Nephron progenitor cell (in vitro differentiated cells): ENCODE measurements around the gene CACNA2D4.

Experiments used
- DNase-seq: peaks from one replicate; pipeline ENCODE4 v3.0.0; 2021
- H3K27ac Mint-ChIP-seq: 2 replicates; pipeline ENCODE4 v1.8.0; 2021; ENCODE audit warnings: mild to moderate bottlenecking, moderate library complexity, mixed read lengths
- H3K27me3 Mint-ChIP-seq: 2 replicates; pipeline ENCODE4 v1.8.0; 2021; ENCODE audit warnings: mild to moderate bottlenecking, low read depth, mixed read lengths; ENCODE audit not compliant: poor library complexity
- H3K36me3 Mint-ChIP-seq: 2 replicates; pipeline ENCODE4 v1.8.0; 2021; ENCODE audit warnings: low read depth, mixed read lengths
- H3K4me1 Mint-ChIP-seq: 2 replicates; pipeline ENCODE4 v1.8.0; 2021; ENCODE audit warnings: mixed read lengths
- H3K4me3 Mint-ChIP-seq: 2 replicates; pipeline ENCODE4 v1.8.0; 2021; ENCODE audit warnings: mild to moderate bottlenecking, moderate library complexity, mixed read lengths
- H3K9me3 Mint-ChIP-seq: 2 replicates; pipeline ENCODE4 v1.8.0; 2021; ENCODE audit warnings: mild to moderate bottlenecking, moderate library complexity, mixed read lengths
- CTCF ChIP-seq: fragments of 200-600 bp; sonication (generic); IDR thresholded peaks from 2 replicates; pipeline ENCODE4 v1.5.0; 2021; ENCODE audit warnings: antibody characterized with exemption

The CACNA2D4 gene

GRCh38 chr12:1806301-1807086 lies 112.0 kb downstream of the CACNA2D4 start:
- peaks cover 50% of the 10 kb centered on the region for H3K4me1 Mint-ChIP-seq

DNA sequence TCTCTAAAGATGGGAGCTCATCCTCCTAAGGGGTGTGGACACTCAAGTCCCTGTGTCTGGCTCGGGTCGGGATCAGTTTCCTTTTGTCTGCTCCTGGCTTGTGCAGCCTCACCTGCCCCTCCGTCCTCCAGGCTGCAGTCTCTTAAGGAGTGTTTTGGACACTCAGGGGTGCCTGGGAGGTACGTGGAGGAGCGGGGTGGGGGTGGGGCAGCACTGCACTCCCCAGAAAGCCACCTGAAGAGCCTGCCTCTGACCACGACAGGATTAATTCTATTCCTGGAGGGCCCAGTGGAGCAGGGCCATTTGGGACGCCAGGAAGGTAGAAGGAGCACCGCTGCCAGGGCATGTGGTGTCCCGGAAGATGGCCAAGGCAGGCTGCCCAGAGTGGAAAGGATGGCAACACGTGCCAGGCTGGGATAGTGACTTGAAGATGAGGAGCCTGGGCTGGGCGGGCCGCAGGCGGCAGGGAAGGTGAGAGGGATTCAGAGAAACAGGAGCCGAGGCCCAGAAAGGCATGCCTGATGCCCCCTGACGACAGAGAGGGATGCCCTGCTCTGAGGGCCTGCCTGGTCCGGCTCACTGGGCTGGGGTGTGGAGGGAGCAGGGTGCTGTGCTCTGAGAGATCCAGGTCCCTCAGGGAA lies 112.9 kb downstream of the CACNA2D4 start:
- peaks cover 20% of the 10 kb centered on the region for H3K27me3 Mint-ChIP-seq
- DNase-seq: no peak
- TF ChIP-seq CTCF: no peak
- peaks cover 54% of the 10 kb centered on the region for H3K4me1 Mint-ChIP-seq
- H3K4me3 Mint-ChIP-seq: no peak overlapping the region
- no peaks in the 10 kb centered on the region for H3K36me3 Mint-ChIP-seq
- H3K9me3 Mint-ChIP-seq: no peaks in the 10 kb centered on the region
- H3K27ac Mint-ChIP-seq: peak overlapping the region; percentile 82

More at GRCh38 chr12:1806301-1807086, 112.0 kb downstream of the CACNA2D4 start:
- Mint-ChIP-seq H3K27me3 (peaks cover 19% of the 10 kb centered on the region), H3K9me3 (no peaks in the 10 kb centered on the region), H3K27ac (no peak overlapping the region), H3K4me3 (no peak overlapping the region), H3K36me3 (no peaks in the 10 kb centered on the region)
- no peak for DNase-seq
- no peak for TF ChIP-seq CTCF

DNA sequence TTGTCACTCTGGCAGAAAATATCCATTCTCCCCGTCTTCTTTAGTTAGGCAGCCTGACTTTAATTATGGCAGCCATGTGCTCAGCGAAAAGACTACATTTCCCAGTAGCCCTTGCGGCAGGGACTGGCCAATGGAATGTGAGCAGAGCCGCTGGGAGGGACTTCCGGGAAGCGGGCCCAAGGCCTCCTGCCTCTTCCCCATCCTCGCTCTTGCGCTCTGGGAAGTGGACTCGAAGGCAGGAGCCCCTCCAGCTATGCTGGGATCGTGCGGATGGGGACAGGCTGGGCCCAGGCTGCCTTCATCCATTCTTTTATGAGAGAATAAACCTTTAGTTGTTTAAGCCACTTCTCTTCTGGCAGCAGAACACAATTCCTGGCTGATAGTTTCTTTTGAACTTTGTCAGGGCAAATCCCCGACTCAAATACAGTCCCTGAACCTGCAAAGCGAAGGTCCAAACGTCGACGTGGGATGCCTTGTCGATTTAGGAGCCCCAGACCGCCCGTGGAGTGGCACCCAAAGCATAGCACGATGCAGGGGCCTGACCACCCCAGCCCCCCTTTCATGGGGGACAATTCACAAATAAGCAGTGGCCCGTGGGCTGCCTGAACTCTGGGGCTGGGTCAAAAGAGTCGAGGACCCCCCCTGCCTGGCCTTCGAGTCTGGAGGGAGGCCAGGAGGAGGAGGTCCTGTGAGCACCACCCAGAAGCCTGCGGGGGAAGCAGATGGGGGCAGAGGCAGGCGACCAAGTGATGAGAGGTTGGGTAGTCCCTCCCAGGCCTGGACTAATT lies 113.7 kb downstream of the CACNA2D4 start:
- H3K4me1 Mint-ChIP-seq: peaks cover 48% of the 10 kb centered on the region
- no peaks in the 10 kb centered on the region for H3K9me3 Mint-ChIP-seq
- no peak for TF ChIP-seq CTCF
- no peaks in the 10 kb centered on the region for H3K36me3 Mint-ChIP-seq
- H3K27ac Mint-ChIP-seq: no peak overlapping the region
- no peak overlapping the region for H3K4me3 Mint-ChIP-seq
- DNase-seq: peak; percentile 83
- peaks cover 20% of the 10 kb centered on the region for H3K27me3 Mint-ChIP-seq

GRCh38 chr12:1803736-1804135 lies 114.7 kb downstream of the CACNA2D4 start:
- Mint-ChIP-seq H3K9me3 (no peaks in the 10 kb centered on the region), H3K27me3 (peaks cover 22% of the 10 kb centered on the region), H3K36me3 (no peaks in the 10 kb centered on the region), H3K4me3 (no peak overlapping the region), H3K27ac (no peak overlapping the region), H3K4me1 (peaks cover 39% of the 10 kb centered on the region)
- no peak for TF ChIP-seq CTCF
- no peak for DNase-seq

DNA sequence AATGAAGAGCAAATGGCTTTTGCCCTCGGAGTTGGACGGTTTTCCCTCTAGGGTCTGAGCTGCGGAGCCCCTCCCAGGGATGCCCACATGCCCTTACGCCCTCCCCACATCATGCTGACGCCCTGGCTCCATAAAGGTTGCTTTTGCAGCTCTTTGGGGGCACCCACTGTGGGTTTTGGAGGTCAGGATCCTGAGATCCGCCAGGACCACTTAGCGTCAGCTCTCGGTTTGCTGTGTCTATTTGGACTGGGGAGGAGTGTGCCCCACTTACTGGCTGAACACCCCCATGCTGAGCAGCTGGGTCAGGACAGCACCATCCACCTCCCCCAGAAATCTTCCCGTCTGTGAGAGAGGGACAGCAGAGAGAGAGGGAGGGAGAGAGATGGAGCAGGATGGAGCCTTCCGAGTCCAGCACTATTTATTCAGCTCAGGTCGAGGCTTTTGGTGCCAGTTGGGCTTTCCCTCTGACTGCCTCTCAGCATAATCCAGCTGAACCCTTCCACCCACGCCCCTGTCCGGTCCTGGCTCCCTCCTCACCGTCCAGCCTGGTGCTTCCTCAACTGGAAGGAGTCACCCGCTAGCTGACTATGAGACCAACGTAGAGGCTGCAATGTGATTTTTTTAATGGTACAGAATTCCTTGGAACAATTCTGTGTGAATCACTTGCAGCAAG lies 117.0 kb downstream of the CACNA2D4 start:
- peaks cover 22% of the 10 kb centered on the region for H3K27me3 Mint-ChIP-seq
- no peak for TF ChIP-seq CTCF
- no peaks in the 10 kb centered on the region for H3K36me3 Mint-ChIP-seq
- H3K9me3 Mint-ChIP-seq: no peaks in the 10 kb centered on the region
- no peak for DNase-seq
- H3K4me1 Mint-ChIP-seq: peaks cover 32% of the 10 kb centered on the region
- no peak overlapping the region for H3K27ac Mint-ChIP-seq
- no peak overlapping the region for H3K4me3 Mint-ChIP-seq
